ENCODE data around the gene KRTAP1-3. TPM values are rescaled to one million over a fixed set of nuclear protein-coding genes. Genes with fewer than 3 reads are reported as not detected.
"Not testable (repeated sequence)": the region's sequence is repeated elsewhere in the genome, so short reads cannot be mapped to it uniquely, and the experiment has no call there.

The KRTAP1-3 gene
- polyA plus RNA-seq, 1 donor = not detected

- DNase-seq = no peak
These were observed 24.2 kb downstream of the KRTAP1-3 start for GRCh38 chr17:41010441-41010840.

GRCh38 chr17:41009936-41010335 is 24.7 kb downstream of the KRTAP1-3 start:
- DNase-seq = no peak

GRCh38 chr17:41009301-41009760 is 25.3 kb downstream of the KRTAP1-3 start:
- no peak for DNase-seq

GRCh38 chr17:41008811-41009210 is 25.9 kb downstream of the KRTAP1-3 start, which contains the start of gene KRTAP3-1:
Gene KRTAP3-1 (minus strand): TSS chr17:41009128. CDS start chr17:41009074, 54 bp downstream.
- DNase-seq = no peak

- DNase-seq = no peak
These were observed 30.3 kb downstream of the KRTAP1-3 start for GRCh38 chr17:41004397-41004796.

- no peak for DNase-seq
These were observed 30.7 kb downstream of the KRTAP1-3 start for GRCh38 chr17:41003926-41004325.

GRCh38 chr17:41002814-41003213 is 31.9 kb downstream of the KRTAP1-3 start:
- DNase-seq = no peak

GRCh38 chr17:41001795-41002194 is 32.9 kb downstream of the KRTAP1-3 start:
- DNase-seq = no peak

GRCh38 chr17:40999563-40999962 is 35.1 kb downstream of the KRTAP1-3 start, which contains the start of gene KRTAP3-2:
Gene KRTAP3-2 (minus strand): TSS chr17:40999906. CDS start chr17:40999853, 53 bp downstream.
- DNase-seq = not testable (repeated sequence)

- no peak for DNase-seq
These were observed 37.3 kb downstream of the KRTAP1-3 start for GRCh38 chr17:40997361-40997760.

GRCh38 chr17:40996829-40997228 is 37.8 kb downstream of the KRTAP1-3 start:
- no peak for DNase-seq

- no peak for DNase-seq
These were observed 39.6 kb downstream of the KRTAP1-3 start for GRCh38 chr17:40995116-40995515.

GRCh38 chr17:40993839-40994238 is 40.8 kb downstream of the KRTAP1-3 start, which contains the start of gene KRTAP3-3:
Gene KRTAP3-3 (minus strand): TSS chr17:40994164. CDS start chr17:40994097, 67 bp downstream.
- DNase-seq = no peak

GRCh38 chr17:40993084-40993483 is 41.6 kb downstream of the KRTAP1-3 start:
- no peak for DNase-seq

GRCh38 chr17:40992666-40993065 is 42.0 kb downstream of the KRTAP1-3 start:
- DNase-seq = no peak

GRCh38 chr17:40986920-40987319 is 47.8 kb downstream of the KRTAP1-3 start:
- DNase-seq = no peak

GRCh38 chr17:40984226-40984625 is 50.4 kb downstream of the KRTAP1-3 start, which contains the start of gene KRT40:
Gene KRT40 (minus strand): TSS chr17:40984326. CDS start chr17:40984273, 53 bp downstream.
- no peak for DNase-seq

Other genes with a start within 250 kb of the KRTAP1-3 start
- not detected for gene KRT28, start 234.9 kb downstream of the KRTAP1-3 start, polyA plus RNA-seq (ENCODE audit: insufficient read length)
- 45.2 TPM for gene KRT10, start 212.3 kb downstream of the KRTAP1-3 start, polyA plus RNA-seq (ENCODE audit: insufficient read length)
- gene KRT12, start 167.7 kb downstream of the KRTAP1-3 start, polyA plus RNA-seq (ENCODE audit: insufficient read length) = 0.37 TPM
- gene KRT20, start 149.6 kb downstream of the KRTAP1-3 start, polyA plus RNA-seq (ENCODE audit: insufficient read length) = 0.33 TPM
- 1.1 TPM for gene KRT23, start 97.2 kb downstream of the KRTAP1-3 start, polyA plus RNA-seq (ENCODE audit: insufficient read length)
- not detected for gene KRT39, start 67.9 kb downstream of the KRTAP1-3 start, polyA plus RNA-seq (ENCODE audit: insufficient read length)
- gene KRT40, start 50.5 kb downstream of the KRTAP1-3 start, polyA plus RNA-seq (ENCODE audit: insufficient read length) = not detected
- gene KRTAP3-3, start 40.7 kb downstream of the KRTAP1-3 start, polyA plus RNA-seq (ENCODE audit: insufficient read length) = not detected
- not detected for gene KRTAP3-2, start 35.0 kb downstream of the KRTAP1-3 start, polyA plus RNA-seq (ENCODE audit: insufficient read length)
- not detected for gene KRTAP3-1, start 25.7 kb downstream of the KRTAP1-3 start, polyA plus RNA-seq (ENCODE audit: insufficient read length)
- gene KRTAP1-5, start 7.7 kb downstream of the KRTAP1-3 start, polyA plus RNA-seq (ENCODE audit: insufficient read length) = not detected
- gene KRTAP1-4, start 4.7 kb downstream of the KRTAP1-3 start, polyA plus RNA-seq (ENCODE audit: insufficient read length) = not detected
- gene KRTAP1-1, start 6.6 kb upstream of the KRTAP1-3 start, polyA plus RNA-seq (ENCODE audit: insufficient read length) = not detected
- gene KRTAP2-1, start 12.4 kb upstream of the KRTAP1-3 start, polyA plus RNA-seq (ENCODE audit: insufficient read length) = not detected
- not detected for gene KRTAP2-2, start 20.4 kb upstream of the KRTAP1-3 start, polyA plus RNA-seq (ENCODE audit: insufficient read length)
- gene KRTAP2-3, start 25.2 kb upstream of the KRTAP1-3 start, polyA plus RNA-seq (ENCODE audit: insufficient read length) = not detected
- gene KRTAP2-4, start 31.0 kb upstream of the KRTAP1-3 start, polyA plus RNA-seq (ENCODE audit: insufficient read length) = not detected
- not detected for gene KRTAP4-7, start 49.3 kb upstream of the KRTAP1-3 start, polyA plus RNA-seq (ENCODE audit: insufficient read length)
- not detected for gene KRTAP4-8, start 63.3 kb upstream of the KRTAP1-3 start, polyA plus RNA-seq (ENCODE audit: insufficient read length)
- not detected for gene KRTAP4-16, start 67.3 kb upstream of the KRTAP1-3 start, polyA plus RNA-seq (ENCODE audit: insufficient read length)
- gene KRTAP4-9, start 70.5 kb upstream of the KRTAP1-3 start, polyA plus RNA-seq (ENCODE audit: insufficient read length) = not detected
- gene KRTAP4-11, start 83.5 kb upstream of the KRTAP1-3 start, polyA plus RNA-seq (ENCODE audit: insufficient read length) = not detected
- gene KRTAP4-12, start 89.3 kb upstream of the KRTAP1-3 start, polyA plus RNA-seq (ENCODE audit: insufficient read length) = not detected
- not detected for gene KRTAP4-6, start 105.7 kb upstream of the KRTAP1-3 start, polyA plus RNA-seq (ENCODE audit: insufficient read length)
- not detected for gene KRTAP4-5, start 115.0 kb upstream of the KRTAP1-3 start, polyA plus RNA-seq (ENCODE audit: insufficient read length)
- not detected for gene KRTAP4-4, start 125.9 kb upstream of the KRTAP1-3 start, polyA plus RNA-seq (ENCODE audit: insufficient read length)
- not detected for gene KRTAP4-3, start 133.3 kb upstream of the KRTAP1-3 start, polyA plus RNA-seq (ENCODE audit: insufficient read length)
- gene KRTAP4-2, start 143.3 kb upstream of the KRTAP1-3 start, polyA plus RNA-seq (ENCODE audit: insufficient read length) = not detected
- not detected for gene KRTAP4-1, start 150.0 kb upstream of the KRTAP1-3 start, polyA plus RNA-seq (ENCODE audit: insufficient read length)
- gene KRTAP9-1, start 155.0 kb upstream of the KRTAP1-3 start, polyA plus RNA-seq (ENCODE audit: insufficient read length) = not detected
- not detected for gene KRTAP9-2, start 191.8 kb upstream of the KRTAP1-3 start, polyA plus RNA-seq (ENCODE audit: insufficient read length)
- gene KRTAP9-3, start 197.6 kb upstream of the KRTAP1-3 start, polyA plus RNA-seq (ENCODE audit: insufficient read length) = not detected
- gene KRTAP9-8, start 203.1 kb upstream of the KRTAP1-3 start, polyA plus RNA-seq (ENCODE audit: insufficient read length) = not detected
- gene KRTAP9-4, start 214.8 kb upstream of the KRTAP1-3 start, polyA plus RNA-seq (ENCODE audit: insufficient read length) = not detected
- gene KRTAP9-9, start 220.5 kb upstream of the KRTAP1-3 start, polyA plus RNA-seq (ENCODE audit: insufficient read length) = not detected
- gene KRTAP9-6, start 230.5 kb upstream of the KRTAP1-3 start, polyA plus RNA-seq (ENCODE audit: insufficient read length) = 0.42 TPM
- gene KRTAP9-7, start 240.8 kb upstream of the KRTAP1-3 start, polyA plus RNA-seq (ENCODE audit: insufficient read length) = not detected

All from left kidney (tissue), 2 donors.